Right renal pelvis (tissue), 4 donors: ENCODE data around the gene RNASE11. TPM values are rescaled to one million over a fixed set of nuclear protein-coding genes. Genes with fewer than 3 reads are reported as not detected.

Source experiments
- DNase-seq, 4 donors: peaks; one replicate each; pipeline ENCODE4 v3.0.0-alpha.2; 2013; ENCODE audit warnings: low read depth in 4 of 4, low spot score in 3 of 4, missing footprints in 1 of 4
- polyA plus RNA-seq, 4 donors: library from polyadenylated mRNA; unstranded; fragments of 120-200 nt; gene quantifications; one replicate each; pipeline ENCODE4 v1.2.1, GENCODE V29; 2013; ENCODE audit not compliant: insufficient read length in 4 of 4

RNASE11 gene
- polyA plus RNA-seq, 4 donors: not detected

- DNase-seq: no peak
Measured at GRCh38 chr14:20546877-20547276, 40.9 kb downstream of the RNASE11 start.

- DNase-seq: no peak
Measured at GRCh38 chr14:20539906-20540305, 47.9 kb downstream of the RNASE11 start.

Other genes with a start within 250 kb of the RNASE11 start
- 10 to 100 TPM; 45.2 to 63.2 (median 55.0) TPM for gene PARP2, start 244.4 kb downstream of the RNASE11 start, polyA plus RNA-seq
- gene TEP1, start 174.5 kb downstream of the RNASE11 start, polyA plus RNA-seq: 10 to 100 TPM; 14.4 to 22.5 (median 17.6) TPM
- under 1 TPM; 0.30 to 0.54 (median 0.49) TPM for gene KLHL33, start 151.8 kb downstream of the RNASE11 start, polyA plus RNA-seq
- gene OSGEP, start 133.2 kb downstream of the RNASE11 start, polyA plus RNA-seq: 10 to 100 TPM; 42.0 to 59.7 (median 48.8) TPM
- 100 to 1,000 TPM; 318 to 344 (median 328) TPM for gene APEX1, start 132.8 kb downstream of the RNASE11 start, polyA plus RNA-seq
- gene PIP4P1, start 126.6 kb downstream of the RNASE11 start, polyA plus RNA-seq: 10 to 100 TPM; 34.1 to 38.0 (median 36.4) TPM
- gene PNP, start 118.6 kb downstream of the RNASE11 start, polyA plus RNA-seq: 10 to 100 TPM; 58.0 to 95.0 (median 65.5) TPM
- gene RNASE10, start 82.5 kb downstream of the RNASE11 start, polyA plus RNA-seq: under 1 TPM in 2 of 4 donors, not detected in 2; 0.30 to 0.43 TPM
- not detected for gene RNASE9, start 27.0 kb downstream of the RNASE11 start, polyA plus RNA-seq
- not detected for gene RNASE12, start 3.4 kb upstream of the RNASE11 start, polyA plus RNA-seq
- not detected for gene OR6S1, start 53.7 kb upstream of the RNASE11 start, polyA plus RNA-seq
- gene RNASE4, start 96.6 kb upstream of the RNASE11 start, polyA plus RNA-seq: 1 to 10 TPM; 1.7 to 6.5 (median 2.6) TPM
- 1 to 10 TPM; 2.8 to 4.0 (median 3.8) TPM for gene ANG, start 100.8 kb upstream of the RNASE11 start, polyA plus RNA-seq
- under 1 TPM in 3 of 4 donors, not detected in 1; 0.14 to 0.29 (median 0.22) TPM for gene EDDM3A, start 157.9 kb upstream of the RNASE11 start, polyA plus RNA-seq
- gene EDDM3B, start 180.4 kb upstream of the RNASE11 start, polyA plus RNA-seq: under 1 TPM in 2 of 4 donors, not detected in 2; 0.05 to 0.25 TPM
- gene RNASE6, start 193.3 kb upstream of the RNASE11 start, polyA plus RNA-seq: 1 to 10 TPM; 5.9 to 8.1 (median 6.4) TPM
- gene RNASE1, start 214.8 kb upstream of the RNASE11 start, polyA plus RNA-seq: 100 to 1,000 TPM; 164 to 175 (median 169) TPM